H1 (cell line): Measurements from ENCODE around the gene MRFAP1. TPM values are rescaled to one million over a fixed set of nuclear protein-coding genes. Genes with fewer than 3 reads are reported as not detected.

ENCODE experiments used
- BRCA1 ChIP-seq: IDR thresholded peaks from 2 replicates; pipeline ENCODE4 v1.6.1; 2012; ENCODE audit warnings: low read depth, low read length, improper control_type of control experiment
- RAD21 ChIP-seq, 2 experiments: IDR thresholded peaks in 1 of 2; conservative IDR thresholded peaks in 1 of 2; 2 replicates each; pipeline ENCODE4 v1.6.1; 2011; ENCODE audit warnings: low read depth in 2 of 2, low read length in 2 of 2, improper control_type of control experiment in 1 of 2, inconsistent platforms in 1 of 2, mild to moderate bottlenecking in 1 of 2, moderate library complexity in 1 of 2
- RNF2 ChIP-seq: fragments of 200-900, 300-1000 bp; sonication (generic); IDR thresholded peaks from 2 replicates; pipeline ENCODE4 v1.7.1; 2016; ENCODE audit warnings: borderline replicate concordance, low read depth, mild to moderate bottlenecking, antibody characterized with exemption, low read length; ENCODE audit not compliant: poor library complexity, severe bottlenecking; ENCODE audit errors: missing control alignments
- RXRA ChIP-seq: IDR thresholded peaks from 2 replicates; pipeline ENCODE4 v1.6.1; 2011; ENCODE audit warnings: low read depth, mild to moderate bottlenecking, low read length, moderate library complexity; ENCODE audit not compliant: insufficient read depth
- SIN3A ChIP-seq, 2 experiments: IDR thresholded peaks in 1 of 2; conservative IDR thresholded peaks in 1 of 2; 2 replicates each; pipeline ENCODE4 v1.6.1; 2011 to 2012; ENCODE audit warnings: low read length in 2 of 2, improper control_type of control experiment in 1 of 2, low read depth in 1 of 2, mild to moderate bottlenecking in 1 of 2
- polyA plus RNA-seq, 7 experiments: library from polyadenylated mRNA; depleted of rRNA in 3 of 7; stranded (reverse) in 5 of 7; unstranded in 2 of 7; fragments of >200 nt in 5 of 7; fragments of 200-250 nt in 2 of 7; gene quantifications; 1 replicate in 5 of 7; 2 replicates in 1 of 7; 4 replicates in 1 of 7; pipeline versions ENCODE4 v1.2.1 to v1.2.3, GENCODE V29; 2011 to 2013; ENCODE audit warnings: missing spikeins in 2 of 7, mixed read lengths in 2 of 7
- total RNA-seq: library from RNA; stranded (reverse); fragmentation: NEBNext Ultra II Directional; extraction: Animal tissue kit (Norgen Biotek cat#: 25700); gene quantifications from 2 replicates; pipeline ENCODE4 v1.2.1, GENCODE V29; 2021
- TF ChIP-seq, protein P1 (sequence below): IDR thresholded peaks from 2 replicates; pipeline ENCODE4 v1.6.1; 2012; ENCODE audit warnings: inconsistent platforms

MRFAP1 gene
- total and polyA plus RNA-seq, 2 of the 8 experiments (the other 6 are each of a cell fraction or from before 2014, with no cell fraction given), result 108 to 307 TPM

DNA sequence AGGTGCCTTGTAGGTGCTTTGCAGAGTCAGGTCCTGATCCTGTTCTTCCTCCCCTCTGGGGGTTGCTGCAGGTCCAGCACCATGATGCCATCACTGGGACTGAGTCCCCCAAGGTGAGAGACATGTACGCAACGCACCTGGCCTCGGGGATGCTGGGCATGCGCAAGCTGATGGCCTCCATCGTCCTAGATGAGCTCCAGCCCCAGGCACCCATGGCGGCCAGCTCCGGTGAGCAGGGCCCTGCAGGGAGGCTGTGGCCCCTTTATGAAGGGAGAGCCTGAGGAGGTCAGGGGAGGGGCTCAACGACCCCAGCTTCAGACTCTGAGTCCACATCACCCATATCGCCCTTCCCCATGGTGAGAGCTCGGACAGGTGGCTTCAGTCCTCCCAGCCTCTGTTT lies 42.4 kb upstream of the MRFAP1 start (continued):
- TF ChIP-seq SIN3A (conservative IDR thresholded peaks at IDR 0.05 in 1 of 2, IDR thresholded peaks at IDR 0.05 in 1 of 2; ENCODE audit: low read depth in 1 of 2, low read length in 2 of 2) (no peak), RAD21 (IDR thresholded peaks at IDR 0.05 in 1 of 2, conservative IDR thresholded peaks at IDR 0.05 in 1 of 2; ENCODE audit: low read depth in 2 of 2, low read length in 2 of 2) (no peak), BRCA1 (no peak), RXRA (no peak), RNF2 (no peak)
- TF ChIP-seq, protein P1, sequence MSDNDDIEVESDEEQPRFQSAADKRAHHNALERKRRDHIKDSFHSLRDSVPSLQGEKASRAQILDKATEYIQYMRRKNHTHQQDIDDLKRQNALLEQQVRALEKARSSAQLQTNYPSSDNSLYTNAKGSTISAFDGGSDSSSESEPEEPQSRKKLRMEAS, result no peak
